Breast epithelium (tissue), 4 donors: Measurements from ENCODE around the gene DYRK1B. TPM values are rescaled to one million over a fixed set of nuclear protein-coding genes. Genes with fewer than 3 reads are reported as not detected.

ENCODE experiments used
- DNase-seq, 2 donors: peaks; one replicate each; pipeline ENCODE4 v3.0.0-alpha.2; 2019; ENCODE audit warnings: low spot score in 2 of 2
- H3K27ac ChIP-seq, 2 donors: fragments of 200-600 bp; sonication (generic) in 1 of 2; one replicate each; pipeline ENCODE4 v1.5.1; 2016 to 2019; ENCODE audit warnings: mild to moderate bottlenecking in 1 of 2
- H3K27me3 ChIP-seq, 2 donors: fragments of 200-600 bp; sonication (generic) in 1 of 2; one replicate each; pipeline versions ENCODE4 v1.5.1 to v1.6.0; 2017 to 2019; ENCODE audit warnings: control low read depth in 1 of 2, mild to moderate bottlenecking in 1 of 2
- H3K36me3 ChIP-seq: fragments of 200-600 bp; one replicate; pipeline ENCODE4 v1.5.1; 2019
- H3K4me1 ChIP-seq, 2 donors: fragments of 200-600 bp; sonication (generic); one replicate each; pipeline ENCODE4 v1.5.1; 2016 to 2019; ENCODE audit warnings: control low read depth in 1 of 2
- H3K4me3 ChIP-seq, 3 donors: fragments of 200-600 bp; sonication (generic); 1 replicate in 2 of 3; 2 replicates in 1 of 3; pipeline ENCODE4 v1.5.1; 2016 to 2019; ENCODE audit warnings: mild to moderate bottlenecking in 3 of 3, moderate library complexity in 2 of 3
- H3K9me3 ChIP-seq, 2 donors: fragments of 200-600 bp; sonication (generic) in 1 of 2; one replicate each; pipeline ENCODE4 v1.5.1; 2016 to 2019; ENCODE audit warnings: control low read depth in 1 of 2
- POLR2A ChIP-seq: fragments of 450-650 bp; IDR thresholded peaks from one replicate; pipeline ENCODE4 v1.6.1; 2016; ENCODE audit warnings: antibody characterized with exemption, mild to moderate bottlenecking, moderate library complexity
- POLR2AphosphoS5 ChIP-seq, 3 donors: sonication (generic); formaldehyde crosslinking; IDR thresholded peaks; one replicate each; pipeline ENCODE4 v1.6.1; 2017; ENCODE audit warnings: antibody characterized with exemption in 3 of 3
- intact Hi-C: fragments of 100-400 bp; cut with DNase I; formaldehyde crosslinking; loops from one replicate; pipeline ENCODE4 v1.15.1; 2023; ENCODE audit warnings: low total_unique reads
- total RNA-seq, 3 donors: library from RNA; depleted of rRNA; stranded (reverse); fragments of >200 nt; gene quantifications; one replicate each; pipeline ENCODE4 v1.1.0, GENCODE V29; 2016
- TF ChIP-seq, protein P1 (sequence below), 3 donors: fragments of 450-650 bp; IDR thresholded peaks; one replicate each; pipeline ENCODE4 v1.5.1; 2016 to 2017; ENCODE audit warnings: antibody characterized with exemption in 3 of 3, mild to moderate bottlenecking in 3 of 3, moderate library complexity in 3 of 3

The DYRK1B gene
- total RNA-seq, 3 donors from 2014 or later, result 6.2 to 12.1 (median 7.0) TPM

DNA sequence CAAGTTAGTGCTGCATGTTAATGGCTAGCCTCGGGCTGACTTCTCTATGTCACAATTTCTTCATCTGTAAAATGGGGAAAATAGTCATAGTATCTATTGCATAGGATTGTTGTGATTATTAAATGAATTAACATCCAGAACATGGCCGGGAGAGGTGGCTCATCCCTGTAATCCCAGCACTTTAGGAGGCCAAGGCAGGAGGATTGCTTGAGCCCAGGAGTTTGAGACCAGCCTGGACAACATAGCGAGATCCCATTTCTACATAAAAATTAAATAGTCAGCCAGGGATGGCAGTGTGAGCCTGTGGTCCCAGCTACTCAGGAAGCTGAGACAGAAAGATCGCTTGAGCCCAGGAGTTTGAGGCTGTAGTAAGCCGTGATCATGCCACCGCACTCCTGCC, 34.0 kb upstream of the DYRK1B start:
- Histone ChIP-seq H3K27ac (no peak overlapping the region), H3K4me3 (no peak overlapping the region), H3K36me3 (no peaks in the 10 kb centered on the region), H3K27me3 (no peaks in the 10 kb centered on the region), H3K4me1 (no peaks in the 10 kb centered on the region), H3K9me3 (no peaks in the 10 kb centered on the region)
- intact Hi-C loops, result no loop called here
- TF ChIP-seq POLR2A, result no peak
- TF ChIP-seq POLR2AphosphoS5 (IDR thresholded peaks at IDR 0.05), result no peak
- TF ChIP-seq, protein P1, sequence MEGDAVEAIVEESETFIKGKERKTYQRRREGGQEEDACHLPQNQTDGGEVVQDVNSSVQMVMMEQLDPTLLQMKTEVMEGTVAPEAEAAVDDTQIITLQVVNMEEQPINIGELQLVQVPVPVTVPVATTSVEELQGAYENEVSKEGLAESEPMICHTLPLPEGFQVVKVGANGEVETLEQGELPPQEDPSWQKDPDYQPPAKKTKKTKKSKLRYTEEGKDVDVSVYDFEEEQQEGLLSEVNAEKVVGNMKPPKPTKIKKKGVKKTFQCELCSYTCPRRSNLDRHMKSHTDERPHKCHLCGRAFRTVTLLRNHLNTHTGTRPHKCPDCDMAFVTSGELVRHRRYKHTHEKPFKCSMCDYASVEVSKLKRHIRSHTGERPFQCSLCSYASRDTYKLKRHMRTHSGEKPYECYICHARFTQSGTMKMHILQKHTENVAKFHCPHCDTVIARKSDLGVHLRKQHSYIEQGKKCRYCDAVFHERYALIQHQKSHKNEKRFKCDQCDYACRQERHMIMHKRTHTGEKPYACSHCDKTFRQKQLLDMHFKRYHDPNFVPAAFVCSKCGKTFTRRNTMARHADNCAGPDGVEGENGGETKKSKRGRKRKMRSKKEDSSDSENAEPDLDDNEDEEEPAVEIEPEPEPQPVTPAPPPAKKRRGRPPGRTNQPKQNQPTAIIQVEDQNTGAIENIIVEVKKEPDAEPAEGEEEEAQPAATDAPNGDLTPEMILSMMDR (IDR thresholded peaks at IDR 0.05), result no peak
- DNase-seq, result no peak

DNA sequence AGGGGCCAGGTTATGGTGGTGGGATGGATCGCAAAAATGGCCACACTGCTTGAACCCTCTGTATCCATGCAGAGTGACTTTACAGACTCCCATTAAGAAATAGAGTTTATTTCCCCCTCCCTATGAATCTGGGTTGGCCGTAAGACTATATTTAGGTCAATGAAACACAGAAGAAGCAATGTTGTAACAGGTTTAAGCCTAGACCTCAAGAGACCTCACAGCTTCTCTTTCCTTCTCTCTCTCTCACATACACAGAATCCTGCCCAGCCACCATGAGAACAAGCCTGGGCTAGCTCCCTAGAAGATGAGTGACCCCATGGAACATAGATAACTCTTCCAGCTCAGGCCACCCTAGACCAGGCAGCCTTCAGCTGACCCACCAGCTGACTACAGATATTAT, 33.2 kb upstream of the DYRK1B start:
- Histone ChIP-seq H3K9me3 (no peaks in the 10 kb centered on the region), H3K36me3 (no peaks in the 10 kb centered on the region), H3K27ac (no peak overlapping the region), H3K4me3 (no peak overlapping the region), H3K27me3 (no peaks in the 10 kb centered on the region), H3K4me1 (no peaks in the 10 kb centered on the region)
- intact Hi-C loops, result no loop called here
- DNase-seq, result no peak
- no peak for TF ChIP-seq POLR2AphosphoS5 (IDR thresholded peaks at IDR 0.05)
- TF ChIP-seq POLR2A, result no peak
- TF ChIP-seq, protein P1 (IDR thresholded peaks at IDR 0.05), result no peak

DNA sequence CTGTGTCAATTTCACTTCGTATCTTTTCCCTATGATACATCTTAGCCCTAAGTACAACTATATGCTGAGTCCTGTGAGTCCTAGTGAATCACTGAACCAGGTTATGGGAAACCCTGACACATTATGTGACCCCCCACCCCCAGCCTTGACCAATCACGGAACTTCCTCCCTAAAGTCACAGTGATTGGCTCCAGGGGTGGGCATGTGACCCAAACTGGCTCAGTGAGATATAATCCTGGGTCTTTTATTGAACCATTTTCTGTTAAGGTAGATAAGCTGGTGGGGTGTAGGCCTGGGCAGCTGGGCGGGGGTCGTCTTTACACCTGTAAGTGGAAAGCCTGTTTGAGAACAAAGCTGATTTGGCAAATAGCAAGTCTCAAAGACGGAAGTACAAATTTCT, 32.0 kb upstream of the DYRK1B start:
- Histone ChIP-seq H3K27me3 (no peaks in the 10 kb centered on the region), H3K27ac (no peak overlapping the region), H3K36me3 (no peaks in the 10 kb centered on the region), H3K9me3 (no peaks in the 10 kb centered on the region), H3K4me3 (no peak overlapping the region), H3K4me1 (no peaks in the 10 kb centered on the region)
- DNase-seq, result no peak
- no peak for TF ChIP-seq POLR2A
- no peak for TF ChIP-seq POLR2AphosphoS5 (IDR thresholded peaks at IDR 0.05)
- TF ChIP-seq, protein P1 (IDR thresholded peaks at IDR 0.05), result no peak
- intact Hi-C loops, result no loop called here

DNA sequence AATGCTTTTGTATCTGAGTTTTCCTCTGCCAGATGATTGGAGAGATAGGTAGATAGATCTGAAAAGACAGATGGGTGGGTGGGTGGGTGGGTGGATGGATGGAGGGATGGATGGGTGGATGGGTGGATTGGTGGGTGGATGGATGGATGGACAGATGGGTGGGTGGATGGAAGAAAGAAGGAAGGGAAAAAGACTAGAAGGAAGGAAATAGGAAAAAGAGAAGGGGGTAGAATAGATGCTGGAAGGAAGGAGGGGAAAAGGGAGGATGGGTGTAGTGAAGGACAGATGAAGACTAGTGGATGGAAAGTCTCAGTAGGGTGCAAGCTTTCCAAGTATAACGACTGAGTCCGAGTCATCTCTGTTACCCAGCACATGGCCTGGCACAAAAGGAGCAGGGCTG, 31.2 kb upstream of the DYRK1B start:
- no peaks in the 10 kb centered on the region for H3K4me1 ChIP-seq
- H3K36me3 ChIP-seq, result no peaks in the 10 kb centered on the region
- H3K27ac ChIP-seq, result no peak overlapping the region
- DNase-seq, result no peak
- intact Hi-C loops, result no loop called here
- no peaks in the 10 kb centered on the region for H3K9me3 ChIP-seq
- no peak overlapping the region for H3K4me3 ChIP-seq
- H3K27me3 ChIP-seq, result no peaks in the 10 kb centered on the region
- no peak for TF ChIP-seq POLR2A
- no peak for TF ChIP-seq POLR2AphosphoS5 (IDR thresholded peaks at IDR 0.05)
- TF ChIP-seq, protein P1 (IDR thresholded peaks at IDR 0.05), result no peak

DNA sequence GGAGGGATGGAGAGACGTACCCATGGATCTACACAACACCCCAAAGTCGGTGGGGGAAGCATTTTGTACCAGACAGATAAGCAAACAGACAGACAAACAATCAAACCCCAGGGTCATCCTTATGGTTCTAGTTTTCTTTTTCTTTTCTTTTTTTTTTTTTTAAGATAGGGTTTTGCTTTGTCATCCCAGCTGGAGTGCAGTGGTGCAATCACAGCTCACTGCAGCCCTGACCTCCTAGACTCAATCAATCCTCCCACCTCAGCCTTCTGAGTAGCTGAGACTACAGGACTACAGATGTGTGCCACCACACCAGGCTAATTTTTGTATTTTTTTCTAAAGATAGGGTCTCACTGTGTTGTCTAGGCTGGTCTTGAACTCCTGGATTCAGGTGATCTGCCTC, 30.2 kb upstream of the DYRK1B start:
- TF ChIP-seq, protein P1 (IDR thresholded peaks at IDR 0.05), result no peak
- TF ChIP-seq POLR2A (no peak), POLR2AphosphoS5 (IDR thresholded peaks at IDR 0.05) (no peak)
- no peak for DNase-seq
- H3K4me3 ChIP-seq, result no peak overlapping the region
- H3K27ac ChIP-seq, result no peak overlapping the region
- no peaks in the 10 kb centered on the region for H3K27me3 ChIP-seq
- no peaks in the 10 kb centered on the region for H3K36me3 ChIP-seq
- H3K4me1 ChIP-seq, result no peaks in the 10 kb centered on the region
- no peaks in the 10 kb centered on the region for H3K9me3 ChIP-seq
- intact Hi-C loops, result no loop called here
